NCI-H69 (cell line): ENCODE measurements around the gene ARID5B.

Experiments
- DNase-seq: peaks from one replicate; lab custom pipeline; 2025; lab: John Stamatoyannopoulos, UW

The ARID5B gene

GRCh38 chr10:62033125-62033524, 131.6 kb downstream of the ARID5B start:
- no peak for DNase-seq

- DNase-seq: peak; percentile 14
Measured at GRCh38 chr10:62034096-62034640, 132.7 kb downstream of the ARID5B start.

GRCh38 chr10:62036186-62037081, 134.9 kb downstream of the ARID5B start:
- DNase-seq: peak; percentile 94

GRCh38 chr10:62037166-62037831, 135.8 kb downstream of the ARID5B start:
- DNase-seq: peak; percentile 82

- peak; percentile 71 for DNase-seq
Measured at GRCh38 chr10:62037890-62038608, 136.6 kb downstream of the ARID5B start.

- DNase-seq: peak; percentile 83
Measured at GRCh38 chr10:62038609-62039190, 137.2 kb downstream of the ARID5B start.

GRCh38 chr10:62039954-62040353, 138.5 kb downstream of the ARID5B start:
- DNase-seq: no peak

GRCh38 chr10:62040881-62041280, 139.4 kb downstream of the ARID5B start:
- DNase-seq: no peak

- peak; percentile 18 for DNase-seq
Measured at GRCh38 chr10:62043421-62044021, 142.0 kb downstream of the ARID5B start.

GRCh38 chr10:62044566-62044965, 143.1 kb downstream of the ARID5B start:
- DNase-seq: no peak

GRCh38 chr10:62045765-62046521, 144.4 kb downstream of the ARID5B start:
- peak; percentile 30 for DNase-seq

- DNase-seq: peak; percentile 81
Measured at GRCh38 chr10:62046522-62047227, 145.2 kb downstream of the ARID5B start.

- DNase-seq: peak; percentile 32
Measured at GRCh38 chr10:62047228-62047892, 145.9 kb downstream of the ARID5B start.

GRCh38 chr10:62047960-62048383, 146.5 kb downstream of the ARID5B start:
- DNase-seq: peak; percentile 32

GRCh38 chr10:62048470-62048869, 147.0 kb downstream of the ARID5B start:
- no peak for DNase-seq

- peak; percentile 93 for DNase-seq
Measured at GRCh38 chr10:62048919-62049623, 147.6 kb downstream of the ARID5B start.

GRCh38 chr10:62049624-62050345, 148.3 kb downstream of the ARID5B start:
- no peak for DNase-seq

- no peak for DNase-seq
Measured at GRCh38 chr10:62050346-62050892, 148.9 kb downstream of the ARID5B start.
